ENCODE measurements around the gene VPS13D. TPM values are rescaled to one million over a fixed set of nuclear protein-coding genes. Genes with fewer than 3 reads are reported as not detected.

Gene VPS13D
- polyA plus RNA-seq, 1 of the 3 experiments (the other 2 are of a cell fraction) = 15.0 TPM

DNA sequence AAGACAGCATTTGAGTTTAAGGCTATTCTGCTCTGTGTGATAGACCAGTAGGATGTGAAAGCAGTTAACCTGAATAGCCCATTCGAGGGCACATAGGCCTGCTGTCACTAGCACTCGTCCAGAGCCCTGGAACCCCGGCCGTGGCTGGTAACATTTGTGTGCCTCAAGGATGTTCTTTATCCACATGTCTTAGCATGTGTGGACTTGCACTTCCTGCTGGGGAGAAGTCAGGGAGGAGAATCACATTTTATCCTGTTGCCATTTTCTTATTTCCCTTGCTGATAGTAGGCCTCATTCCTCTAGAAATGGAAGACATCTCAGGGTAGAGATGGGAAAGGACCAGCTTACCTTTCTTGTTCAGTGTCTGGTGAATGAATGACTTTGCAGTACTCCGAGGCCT lies 54.7 kb downstream of the VPS13D start:
- Histone ChIP-seq H3K79me2 (ENCODE audit: insufficient read depth) (no peaks in the 10 kb centered on the region), H3K4me1 (ENCODE audit: control insufficient read depth in 1 of 2, insufficient read depth in 2 of 2, low read depth in 1 of 2, low read length in 1 of 2) (no peaks in the 10 kb centered on the region), H3K27me3 (ENCODE audit: insufficient read depth) (no peaks in the 10 kb centered on the region), H3K36me3 (replicated peaks in 1 of 2; ENCODE audit: control insufficient read depth in 1 of 2, insufficient read depth in 2 of 2, low read length in 1 of 2) (peaks cover 24 to 46% of the 10 kb centered on the region in 2 experiments), H4K20me1 (ENCODE audit: insufficient read depth) (no peaks in the 10 kb centered on the region), H2AFZ (ENCODE audit: low read depth) (no peak overlapping the region), H3K27ac (ENCODE audit: low read depth in 2 of 2, low read length in 1 of 2) (no peak overlapping the region), H3K9me2 (no peaks in the 10 kb centered on the region), H3K9ac (no peak overlapping the region), H3K4me3 (ENCODE audit: low read depth in 2 of 2, low read length in 1 of 2) (no peak overlapping the region), H3K9me3 (no peaks in the 10 kb centered on the region), H3K4me2 (no peak overlapping the region), H3F3A (replicated peaks; ENCODE audit: insufficient read depth) (no peaks in the 10 kb centered on the region)
- WGBS (ENCODE audit: low lambda C conversion rate) = 98% methylated on average over 5 of the region's 5 CpGs
- no peak for DNase-seq
- POLR2A ChIA-PET = no interaction called here
- CTCF ChIA-PET = no interaction called here
- TF ChIP-seq, protein P1, sequence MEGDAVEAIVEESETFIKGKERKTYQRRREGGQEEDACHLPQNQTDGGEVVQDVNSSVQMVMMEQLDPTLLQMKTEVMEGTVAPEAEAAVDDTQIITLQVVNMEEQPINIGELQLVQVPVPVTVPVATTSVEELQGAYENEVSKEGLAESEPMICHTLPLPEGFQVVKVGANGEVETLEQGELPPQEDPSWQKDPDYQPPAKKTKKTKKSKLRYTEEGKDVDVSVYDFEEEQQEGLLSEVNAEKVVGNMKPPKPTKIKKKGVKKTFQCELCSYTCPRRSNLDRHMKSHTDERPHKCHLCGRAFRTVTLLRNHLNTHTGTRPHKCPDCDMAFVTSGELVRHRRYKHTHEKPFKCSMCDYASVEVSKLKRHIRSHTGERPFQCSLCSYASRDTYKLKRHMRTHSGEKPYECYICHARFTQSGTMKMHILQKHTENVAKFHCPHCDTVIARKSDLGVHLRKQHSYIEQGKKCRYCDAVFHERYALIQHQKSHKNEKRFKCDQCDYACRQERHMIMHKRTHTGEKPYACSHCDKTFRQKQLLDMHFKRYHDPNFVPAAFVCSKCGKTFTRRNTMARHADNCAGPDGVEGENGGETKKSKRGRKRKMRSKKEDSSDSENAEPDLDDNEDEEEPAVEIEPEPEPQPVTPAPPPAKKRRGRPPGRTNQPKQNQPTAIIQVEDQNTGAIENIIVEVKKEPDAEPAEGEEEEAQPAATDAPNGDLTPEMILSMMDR (IDR thresholded peaks at IDR 0.05) = no peak
- no peak for TF ChIP-seq YY1 (IDR thresholded peaks at IDR 0.05; ENCODE audit: low read depth)
- TF ChIP-seq FOXM1 (IDR thresholded peaks at IDR 0.05; ENCODE audit: low read depth) = no peak
- TF ChIP-seq, protein P2, sequence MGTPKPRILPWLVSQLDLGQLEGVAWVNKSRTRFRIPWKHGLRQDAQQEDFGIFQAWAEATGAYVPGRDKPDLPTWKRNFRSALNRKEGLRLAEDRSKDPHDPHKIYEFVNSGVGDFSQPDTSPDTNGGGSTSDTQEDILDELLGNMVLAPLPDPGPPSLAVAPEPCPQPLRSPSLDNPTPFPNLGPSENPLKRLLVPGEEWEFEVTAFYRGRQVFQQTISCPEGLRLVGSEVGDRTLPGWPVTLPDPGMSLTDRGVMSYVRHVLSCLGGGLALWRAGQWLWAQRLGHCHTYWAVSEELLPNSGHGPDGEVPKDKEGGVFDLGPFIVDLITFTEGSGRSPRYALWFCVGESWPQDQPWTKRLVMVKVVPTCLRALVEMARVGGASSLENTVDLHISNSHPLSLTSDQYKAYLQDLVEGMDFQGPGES (IDR thresholded peaks at IDR 0.05; ENCODE audit: low read depth, low read length) = no peak
- TF ChIP-seq, protein P3, sequence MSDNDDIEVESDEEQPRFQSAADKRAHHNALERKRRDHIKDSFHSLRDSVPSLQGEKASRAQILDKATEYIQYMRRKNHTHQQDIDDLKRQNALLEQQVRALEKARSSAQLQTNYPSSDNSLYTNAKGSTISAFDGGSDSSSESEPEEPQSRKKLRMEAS (IDR thresholded peaks at IDR 0.05; ENCODE audit: low read depth) = no peak
- TF ChIP-seq, protein P4, sequence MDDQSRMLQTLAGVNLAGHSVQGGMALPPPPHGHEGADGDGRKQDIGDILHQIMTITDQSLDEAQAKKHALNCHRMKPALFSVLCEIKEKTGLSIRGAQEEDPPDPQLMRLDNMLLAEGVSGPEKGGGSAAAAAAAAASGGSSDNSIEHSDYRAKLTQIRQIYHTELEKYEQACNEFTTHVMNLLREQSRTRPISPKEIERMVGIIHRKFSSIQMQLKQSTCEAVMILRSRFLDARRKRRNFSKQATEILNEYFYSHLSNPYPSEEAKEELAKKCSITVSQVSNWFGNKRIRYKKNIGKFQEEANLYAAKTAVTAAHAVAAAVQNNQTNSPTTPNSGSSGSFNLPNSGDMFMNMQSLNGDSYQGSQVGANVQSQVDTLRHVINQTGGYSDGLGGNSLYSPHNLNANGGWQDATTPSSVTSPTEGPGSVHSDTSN (IDR thresholded peaks at IDR 0.05) = no peak
- TF ChIP-seq SIN3A (IDR thresholded peaks at IDR 0.05; ENCODE audit: borderline replicate concordance, low read depth, low read length) = no peak
- TF ChIP-seq POLR2AphosphoS5 (IDR thresholded peaks at IDR 0.05; ENCODE audit: low read depth, low read length) = no peak
- no peak for TF ChIP-seq SMC3 (IDR thresholded peaks at IDR 0.05; ENCODE audit: low read depth, low read length)
- TF ChIP-seq FOSL2 (IDR thresholded peaks at IDR 0.05; ENCODE audit: borderline replicate concordance, low read depth) = no peak
- no peak for TF ChIP-seq MEF2A (IDR thresholded peaks at IDR 0.05; ENCODE audit: borderline replicate concordance, low read depth)
- no peak for TF ChIP-seq MXI1 (IDR thresholded peaks at IDR 0.05; ENCODE audit: low read depth, low read length)
- TF ChIP-seq RFX5 (IDR thresholded peaks at IDR 0.05; ENCODE audit: low read length) = no peak
- TF ChIP-seq TEAD4 (IDR thresholded peaks at IDR 0.05; ENCODE audit: borderline replicate concordance, insufficient read depth) = no peak
- TF ChIP-seq, protein P5, sequence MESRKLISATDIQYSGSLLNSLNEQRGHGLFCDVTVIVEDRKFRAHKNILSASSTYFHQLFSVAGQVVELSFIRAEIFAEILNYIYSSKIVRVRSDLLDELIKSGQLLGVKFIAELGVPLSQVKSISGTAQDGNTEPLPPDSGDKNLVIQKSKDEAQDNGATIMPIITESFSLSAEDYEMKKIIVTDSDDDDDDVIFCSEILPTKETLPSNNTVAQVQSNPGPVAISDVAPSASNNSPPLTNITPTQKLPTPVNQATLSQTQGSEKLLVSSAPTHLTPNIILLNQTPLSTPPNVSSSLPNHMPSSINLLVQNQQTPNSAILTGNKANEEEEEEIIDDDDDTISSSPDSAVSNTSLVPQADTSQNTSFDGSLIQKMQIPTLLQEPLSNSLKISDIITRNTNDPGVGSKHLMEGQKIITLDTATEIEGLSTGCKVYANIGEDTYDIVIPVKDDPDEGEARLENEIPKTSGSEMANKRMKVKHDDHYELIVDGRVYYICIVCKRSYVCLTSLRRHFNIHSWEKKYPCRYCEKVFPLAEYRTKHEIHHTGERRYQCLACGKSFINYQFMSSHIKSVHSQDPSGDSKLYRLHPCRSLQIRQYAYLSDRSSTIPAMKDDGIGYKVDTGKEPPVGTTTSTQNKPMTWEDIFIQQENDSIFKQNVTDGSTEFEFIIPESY (IDR thresholded peaks at IDR 0.05; ENCODE audit: borderline replicate concordance, low read depth) = no peak
- no peak for TF ChIP-seq EP300 (IDR thresholded peaks at IDR 0.05; ENCODE audit: borderline replicate concordance in 1 of 2, low read depth in 1 of 2, low read length in 1 of 2)
- TF ChIP-seq JUND (IDR thresholded peaks at IDR 0.05) = no peak
- TF ChIP-seq, protein P6, sequence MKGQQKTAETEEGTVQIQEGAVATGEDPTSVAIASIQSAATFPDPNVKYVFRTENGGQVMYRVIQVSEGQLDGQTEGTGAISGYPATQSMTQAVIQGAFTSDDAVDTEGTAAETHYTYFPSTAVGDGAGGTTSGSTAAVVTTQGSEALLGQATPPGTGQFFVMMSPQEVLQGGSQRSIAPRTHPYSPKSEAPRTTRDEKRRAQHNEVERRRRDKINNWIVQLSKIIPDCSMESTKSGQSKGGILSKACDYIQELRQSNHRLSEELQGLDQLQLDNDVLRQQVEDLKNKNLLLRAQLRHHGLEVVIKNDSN (IDR thresholded peaks at IDR 0.05; ENCODE audit: borderline replicate concordance, low read depth) = no peak
- TF ChIP-seq CHD2 (IDR thresholded peaks at IDR 0.05; ENCODE audit: low read length, partially characterized antibody) = no peak

Measured in SK-N-SH (cell line).